Natural killer cell (primary cell): ENCODE data around the gene POPDC2. TPM values are rescaled to one million over a fixed set of nuclear protein-coding genes. Genes with fewer than 3 reads are reported as not detected.

Source experiments
- ATAC-seq, 3 donors: fragments of 150-1000 bp in 2 of 3; fragments of 200-7000 bp in 1 of 3; cut with Tn5 transposase; 1 replicate in 1 of 3; 2 replicates in 2 of 3; pipeline ENCODE4 v1.10.0; 2021; ENCODE audit warnings: mild to moderate bottlenecking in 2 of 3, moderate library complexity in 2 of 3
- DNase-seq, 2 donors: peaks; one replicate each; pipeline versions ENCODE4 v3.0.0 to v3.0.0-alpha.2; 2013 to 2021; ENCODE audit warnings: mixed read lengths in 1 of 2
- H3K27ac ChIP-seq: one replicate; pipeline ENCODE4 v1.5.1; 2013; ENCODE audit warnings: mild to moderate bottlenecking, low read length
- H3K27me3 ChIP-seq: one replicate; pipeline ENCODE4 v1.6.1; 2013; ENCODE audit warnings: low read length; ENCODE audit not compliant: control insufficient read depth, insufficient read depth
- H3K36me3 ChIP-seq: one replicate; pipeline ENCODE4 v1.6.1; 2013; ENCODE audit warnings: low read length; ENCODE audit not compliant: control insufficient read depth, insufficient read depth
- H3K4me1 ChIP-seq: one replicate; pipeline ENCODE4 v1.6.1; 2013; ENCODE audit warnings: low read length; ENCODE audit not compliant: control insufficient read depth, insufficient read depth
- H3K4me3 ChIP-seq: one replicate; pipeline ENCODE4 v1.5.1; 2013; ENCODE audit warnings: low read length
- H3K9me3 ChIP-seq: one replicate; pipeline ENCODE4 v1.6.1; 2013; ENCODE audit warnings: low read length; ENCODE audit not compliant: control insufficient read depth, insufficient read depth
- H3K27ac Mint-ChIP-seq, 2 donors: one replicate each; pipeline ENCODE4 v1.8.0; 2022; ENCODE audit warnings: mild to moderate bottlenecking in 2 of 2, mixed read lengths in 2 of 2, moderate library complexity in 1 of 2
- H3K27me3 Mint-ChIP-seq, 2 donors: one replicate each; pipeline ENCODE4 v1.8.0; 2022; ENCODE audit warnings: low read depth in 2 of 2, mixed read lengths in 2 of 2
- H3K36me3 Mint-ChIP-seq: one replicate; pipeline ENCODE4 v1.8.0; 2022; ENCODE audit warnings: mixed read lengths
- H3K4me1 Mint-ChIP-seq, 2 donors: one replicate each; pipeline ENCODE4 v1.8.0; 2022; ENCODE audit warnings: mixed read lengths in 2 of 2
- H3K4me3 Mint-ChIP-seq: one replicate; pipeline ENCODE4 v1.8.0; 2022; ENCODE audit warnings: mild to moderate bottlenecking, moderate library complexity, mixed read lengths
- H3K9me3 Mint-ChIP-seq, 2 donors: one replicate each; pipeline ENCODE4 v1.8.0; 2022; ENCODE audit warnings: mixed read lengths in 2 of 2
- WGBS: methylation state at CpG from one replicate; pipeline ENCODE4 v1.1.7; 2013; ENCODE audit warnings: missing lambda C conversion rate; ENCODE audit not compliant: insufficient coverage; 5-methylcytosine and 5-hydroxymethylcytosine counted together
- intact Hi-C: fragments of 100-400 bp; cut with micrococcal nuclease; formaldehyde crosslinking; loops from one replicate; pipeline ENCODE4 v1.14.2; 2022
- total RNA-seq, 4 donors: library from RNA; stranded (reverse); fragments of 120-200 nt in 1 of 4; gene quantifications; one replicate each; pipeline versions ENCODE4 v1.2.3 to v1.2.4, GENCODE V29; 2013 to 2022
- TF ChIP-seq, protein P1 (sequence below): fragments of 200-600 bp; IDR thresholded peaks from one replicate; pipeline ENCODE4 v1.8.0; 2022; ENCODE audit warnings: antibody characterized with exemption

Gene POPDC2
- total RNA-seq, 3 donors from 2014 or later (not counting 1 experiment from before 2014, with no cell fraction given): 6.2 to 8.0 (median 7.9) TPM

DNA sequence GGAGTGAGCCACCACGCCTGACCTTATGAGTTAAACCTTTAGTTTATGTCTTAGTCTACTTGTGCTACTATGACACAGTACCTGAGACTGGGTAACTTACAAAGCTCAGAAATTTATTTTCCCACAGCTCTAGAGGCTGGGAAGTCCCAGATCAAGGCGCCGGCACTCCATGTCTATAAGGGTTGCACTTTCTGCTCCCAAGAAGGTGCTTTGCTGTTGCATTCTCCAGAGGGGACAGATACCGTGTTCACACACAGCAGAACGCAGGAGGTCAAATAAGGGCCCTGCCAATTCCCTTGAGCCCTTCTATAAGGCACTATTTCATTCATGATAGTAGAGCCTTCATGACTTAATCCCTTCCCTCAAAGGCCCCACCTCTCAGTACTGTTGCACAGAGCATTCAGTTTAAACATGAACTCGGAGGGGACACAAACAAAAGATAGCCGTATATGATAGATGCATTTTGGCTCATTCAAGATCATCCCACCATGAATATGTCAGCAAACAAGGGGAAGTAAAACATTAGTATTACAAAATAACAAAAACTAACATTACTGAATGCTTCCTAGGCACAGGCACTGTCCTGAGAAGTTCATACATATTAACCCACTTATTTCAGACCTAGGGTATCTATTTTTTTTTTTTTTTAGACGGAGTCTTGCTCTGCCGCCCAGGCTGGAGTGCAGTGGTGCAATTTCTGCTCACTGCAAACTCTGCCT, 36.2 kb downstream of the POPDC2 start:
- peaks cover 0 to 21% of the 10 kb centered on the region in 2 donors for H3K4me1 Mint-ChIP-seq
- no peak for ATAC-seq

DNA sequence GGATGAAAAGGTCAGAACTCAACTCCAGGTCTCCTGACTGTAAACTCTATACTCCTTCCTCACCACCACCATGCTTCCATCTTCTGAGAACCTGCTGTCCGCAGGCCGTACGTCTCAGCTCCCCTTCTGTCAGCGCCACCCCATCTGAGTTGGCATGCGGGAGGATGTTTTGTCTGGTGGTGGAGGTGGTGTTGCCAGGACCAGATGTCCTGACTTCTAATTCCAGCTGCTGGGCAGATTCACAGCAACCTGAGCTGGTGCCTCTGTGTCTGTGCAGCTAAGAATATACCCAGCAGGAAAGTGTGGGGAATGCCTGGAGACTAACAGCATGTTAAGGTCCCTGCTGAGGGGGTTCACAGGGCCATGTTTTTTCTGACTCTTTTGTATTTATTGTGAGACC, 39.5 kb downstream of the POPDC2 start:
- H3K9me3 ChIP-seq: no peaks in the 10 kb centered on the region
- no peaks in the 10 kb centered on the region for H3K27me3 ChIP-seq
- H3K4me1 ChIP-seq: no peaks in the 10 kb centered on the region
- H3K27me3 Mint-ChIP-seq: peaks cover 0 to 9% of the 10 kb centered on the region in 2 donors
- H3K4me1 Mint-ChIP-seq: no peaks in the 10 kb centered on the region
- H3K27ac ChIP-seq: no peak overlapping the region
- 98% methylated on average over 5 of the region's 5 CpGs for WGBS
- no peak overlapping the region for H3K4me3 Mint-ChIP-seq
- no peaks in the 10 kb centered on the region for H3K36me3 Mint-ChIP-seq
- H3K27ac Mint-ChIP-seq: no peak overlapping the region
- TF ChIP-seq, protein P1, sequence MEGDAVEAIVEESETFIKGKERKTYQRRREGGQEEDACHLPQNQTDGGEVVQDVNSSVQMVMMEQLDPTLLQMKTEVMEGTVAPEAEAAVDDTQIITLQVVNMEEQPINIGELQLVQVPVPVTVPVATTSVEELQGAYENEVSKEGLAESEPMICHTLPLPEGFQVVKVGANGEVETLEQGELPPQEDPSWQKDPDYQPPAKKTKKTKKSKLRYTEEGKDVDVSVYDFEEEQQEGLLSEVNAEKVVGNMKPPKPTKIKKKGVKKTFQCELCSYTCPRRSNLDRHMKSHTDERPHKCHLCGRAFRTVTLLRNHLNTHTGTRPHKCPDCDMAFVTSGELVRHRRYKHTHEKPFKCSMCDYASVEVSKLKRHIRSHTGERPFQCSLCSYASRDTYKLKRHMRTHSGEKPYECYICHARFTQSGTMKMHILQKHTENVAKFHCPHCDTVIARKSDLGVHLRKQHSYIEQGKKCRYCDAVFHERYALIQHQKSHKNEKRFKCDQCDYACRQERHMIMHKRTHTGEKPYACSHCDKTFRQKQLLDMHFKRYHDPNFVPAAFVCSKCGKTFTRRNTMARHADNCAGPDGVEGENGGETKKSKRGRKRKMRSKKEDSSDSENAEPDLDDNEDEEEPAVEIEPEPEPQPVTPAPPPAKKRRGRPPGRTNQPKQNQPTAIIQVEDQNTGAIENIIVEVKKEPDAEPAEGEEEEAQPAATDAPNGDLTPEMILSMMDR: no peak
- H3K36me3 ChIP-seq: no peaks in the 10 kb centered on the region
- no peaks in the 10 kb centered on the region for H3K9me3 Mint-ChIP-seq
- no peak for ATAC-seq
- no peak for DNase-seq
- intact Hi-C loops: no loop called here
- H3K4me3 ChIP-seq: no peak overlapping the region

More for the DNA sequence above, 36.2 kb downstream of the POPDC2 start:
- H3K4me1 ChIP-seq: peaks cover 19% of the 10 kb centered on the region
- H3K27me3 ChIP-seq: no peaks in the 10 kb centered on the region
- DNase-seq: no peak
- no peak overlapping the region for H3K27ac ChIP-seq
- Mint-ChIP-seq H3K4me3 (no peak overlapping the region), H3K27me3 (peaks cover 0 to 7% of the 10 kb centered on the region in 2 donors), H3K36me3 (no peaks in the 10 kb centered on the region), H3K9me3 (no peaks in the 10 kb centered on the region), H3K27ac (no peak overlapping the region)
- no peak overlapping the region for H3K4me3 ChIP-seq
- no peaks in the 10 kb centered on the region for H3K36me3 ChIP-seq
- no peaks in the 10 kb centered on the region for H3K9me3 ChIP-seq
- TF ChIP-seq, protein P1: no peak
- 93% methylated on average over 8 of the region's 9 CpGs for WGBS
- intact Hi-C loops: no loop called here

DNA sequence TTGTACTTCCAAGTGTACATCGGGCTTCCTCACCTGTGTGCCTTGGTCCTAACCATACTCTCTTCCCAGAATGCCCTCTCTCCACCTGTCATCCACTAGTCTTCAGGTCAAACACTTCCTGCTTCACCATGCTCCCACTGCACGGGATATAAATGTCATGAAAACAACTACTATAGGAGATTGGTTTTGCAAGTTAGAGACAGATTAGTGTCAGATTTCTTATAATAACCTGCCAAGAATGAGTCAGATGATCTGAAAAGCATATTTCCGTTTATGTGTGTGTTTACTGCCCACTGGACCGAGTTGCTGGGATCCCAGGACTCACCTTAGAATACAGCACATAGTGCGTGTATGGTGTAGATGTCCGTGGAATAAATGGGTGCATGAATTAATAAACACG, 41.3 kb downstream of the POPDC2 start:
- H3K4me3 Mint-ChIP-seq: no peak overlapping the region
- WGBS: 87% methylated on average over 7 of the region's 7 CpGs
- Histone ChIP-seq H3K4me1 (no peaks in the 10 kb centered on the region), H3K9me3 (no peaks in the 10 kb centered on the region), H3K27ac (no peak overlapping the region), H3K36me3 (no peaks in the 10 kb centered on the region), H3K27me3 (no peaks in the 10 kb centered on the region), H3K4me3 (no peak overlapping the region)
- TF ChIP-seq, protein P1: no peak
- ATAC-seq: no peak
- H3K27ac Mint-ChIP-seq: no peak overlapping the region
- H3K9me3 Mint-ChIP-seq: no peaks in the 10 kb centered on the region
- no peak for DNase-seq
- no peaks in the 10 kb centered on the region for H3K4me1 Mint-ChIP-seq
- no peaks in the 10 kb centered on the region for H3K36me3 Mint-ChIP-seq
- peaks cover 0 to 11% of the 10 kb centered on the region in 2 donors for H3K27me3 Mint-ChIP-seq
- intact Hi-C loops: no loop called here

DNA sequence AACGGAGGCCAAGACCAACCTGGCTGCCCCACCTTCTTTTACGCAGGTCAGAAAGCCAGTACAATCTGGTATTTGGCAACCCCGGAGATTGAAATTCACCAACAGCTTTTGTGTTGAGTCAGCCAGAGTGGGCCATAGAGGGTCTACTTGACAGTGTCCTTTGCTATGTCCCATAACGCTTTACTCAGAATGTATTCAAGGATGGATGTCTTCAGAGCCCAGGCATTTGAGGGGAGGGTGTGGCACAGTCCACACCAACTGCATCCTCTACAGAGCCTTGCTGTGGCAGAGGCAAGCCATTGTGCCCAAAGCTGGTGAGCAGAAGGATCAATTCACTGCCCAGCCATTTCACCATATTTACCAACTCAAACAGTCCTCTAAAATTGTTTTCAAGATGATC, 44.3 kb downstream of the POPDC2 start:
- Histone ChIP-seq H3K27me3 (no peaks in the 10 kb centered on the region), H3K4me1 (no peaks in the 10 kb centered on the region), H3K9me3 (no peaks in the 10 kb centered on the region), H3K36me3 (no peaks in the 10 kb centered on the region), H3K4me3 (no peak overlapping the region), H3K27ac (no peak overlapping the region)
- no peak for ATAC-seq
- H3K9me3 Mint-ChIP-seq: no peaks in the 10 kb centered on the region
- intact Hi-C loops: no loop called here
- peaks cover 8 to 15% of the 10 kb centered on the region in 2 donors for H3K27me3 Mint-ChIP-seq
- TF ChIP-seq, protein P1: no peak
- H3K36me3 Mint-ChIP-seq: no peaks in the 10 kb centered on the region
- DNase-seq: no peak
- no peak overlapping the region for H3K4me3 Mint-ChIP-seq
- no peak overlapping the region for H3K27ac Mint-ChIP-seq
- 83% methylated on average over 4 of the region's 4 CpGs for WGBS
- no peaks in the 10 kb centered on the region for H3K4me1 Mint-ChIP-seq
